ENCODE results near the gene NRXN3. TPM values are rescaled to one million over a fixed set of nuclear protein-coding genes. Genes with fewer than 3 reads are reported as not detected.

Gene NRXN3
- total and polyA plus RNA-seq, 2 of the 13 experiments (the other 11 are each of a cell fraction or from before 2014, with no cell fraction given), result 0.03 TPM; not detected in 1

GRCh38 chr14:78519863-78520262 lies 349.7 kb downstream of the NRXN3 start:
- ATAC-seq, result no peak
- no peak overlapping the region for H3K9ac ChIP-seq (ENCODE audit: insufficient read depth, low read depth, low read length)
- no peak overlapping the region for H3K4me2 ChIP-seq (ENCODE audit: low read depth, low read length)
- no peaks in the 10 kb centered on the region for H3K4me1 ChIP-seq (ENCODE audit: insufficient read depth, low read length)
- no peaks in the 10 kb centered on the region for H4K20me1 ChIP-seq (ENCODE audit: insufficient read depth, low read length)
- no peak overlapping the region for H2AFZ ChIP-seq (ENCODE audit: low read length)
- CTCF ChIA-PET (ENCODE audit: low intra/inter-chr PET ratio, low total read pairs), result no interaction called here
- H3K4me3 ChIP-seq (replicated peaks in 1 of 3; ENCODE audit: insufficient read depth in 1 of 3, low read depth in 2 of 3, low read length in 3 of 3), result no peak overlapping the region
- H3K79me2 ChIP-seq (ENCODE audit: insufficient read depth, low read length), result no peaks in the 10 kb centered on the region
- peaks cover 11% of the 10 kb centered on the region; the same call in 1 of the 2 replicates for H3K9me3 ChIP-seq (ENCODE audit: low read length)
- intact Hi-C loops (cut with micrococcal nuclease; ENCODE audit: unreplicated experiment), result no loop called here
- in situ Hi-C loops (cut with HindIII; ENCODE audit: extremely low pct_ligation_motif_present, low pct_unique_long_range_greater_than_20kb), result no loop called here
- BruUV-seq (replicated peaks), result no TSS peak
- H3K36me3 ChIP-seq (replicated peaks in 1 of 2; ENCODE audit: control insufficient read depth in 1 of 2, insufficient read depth in 2 of 2, low read length in 2 of 2), result no peaks in the 10 kb centered on the region
- peak; percentile 4 for DNase-seq (ENCODE audit: low spot score)
- POLR2A ChIA-PET, result no interaction called here
- no peaks in the 10 kb centered on the region for H3K27me3 ChIP-seq (ENCODE audit: control insufficient read depth in 1 of 2, insufficient read depth in 2 of 2, low read length in 2 of 2)
- no peak overlapping the region for H3K27ac ChIP-seq (ENCODE audit: extremely low read length, insufficient read depth, low read length)
- peak; percentile 23 for FAIRE-seq
- no peak for TF ChIP-seq BCL3 (CRISPR knock-in tag; IDR thresholded peaks at IDR 0.05)
- TF ChIP-seq ZNF20 (CRISPR knock-in tag; IDR thresholded peaks at IDR 0.05), result no peak
- TF ChIP-seq DRAP1 (CRISPR knock-in tag; IDR thresholded peaks at IDR 0.05), result no peak
- TF ChIP-seq ZNF597 (CRISPR knock-in tag; IDR thresholded peaks at IDR 0.05), result no peak
- no peak for TF ChIP-seq ZNF264 (CRISPR knock-in tag; IDR thresholded peaks at IDR 0.05)
- no peak for TF ChIP-seq RERE (CRISPR knock-in tag; IDR thresholded peaks at IDR 0.05; ENCODE audit: low read depth)
- no peak for TF ChIP-seq ZFP62 (CRISPR knock-in tag; IDR thresholded peaks at IDR 0.05)
- TF ChIP-seq ZNF225 (CRISPR knock-in tag; IDR thresholded peaks at IDR 0.05), result no peak
- TF ChIP-seq ZFP90 (CRISPR knock-in tag; IDR thresholded peaks at IDR 0.05; ENCODE audit: borderline replicate concordance), result no peak
- TF ChIP-seq WIZ (CRISPR knock-in tag; IDR thresholded peaks at IDR 0.05), result 0 out of 2 replicates have a peak, but pooled peaks have one; percentile 80
- TF ChIP-seq ZNF224 (CRISPR knock-in tag; IDR thresholded peaks at IDR 0.05), result no peak
- no peak for TF ChIP-seq ZNF441 (CRISPR knock-in tag; IDR thresholded peaks at IDR 0.05; ENCODE audit: borderline replicate concordance)
- TF ChIP-seq ZNF281 (CRISPR knock-in tag; IDR thresholded peaks at IDR 0.05; ENCODE audit: borderline replicate concordance), result no peak

Measured in HepG2 (cell line).